Measurements from ENCODE around the gene PPP2R5C. TPM values are rescaled to one million over a fixed set of nuclear protein-coding genes. Genes with fewer than 3 reads are reported as not detected.

The PPP2R5C gene
- total RNA-seq, 1 donor from 2014 or later = 198 TPM

DNA sequence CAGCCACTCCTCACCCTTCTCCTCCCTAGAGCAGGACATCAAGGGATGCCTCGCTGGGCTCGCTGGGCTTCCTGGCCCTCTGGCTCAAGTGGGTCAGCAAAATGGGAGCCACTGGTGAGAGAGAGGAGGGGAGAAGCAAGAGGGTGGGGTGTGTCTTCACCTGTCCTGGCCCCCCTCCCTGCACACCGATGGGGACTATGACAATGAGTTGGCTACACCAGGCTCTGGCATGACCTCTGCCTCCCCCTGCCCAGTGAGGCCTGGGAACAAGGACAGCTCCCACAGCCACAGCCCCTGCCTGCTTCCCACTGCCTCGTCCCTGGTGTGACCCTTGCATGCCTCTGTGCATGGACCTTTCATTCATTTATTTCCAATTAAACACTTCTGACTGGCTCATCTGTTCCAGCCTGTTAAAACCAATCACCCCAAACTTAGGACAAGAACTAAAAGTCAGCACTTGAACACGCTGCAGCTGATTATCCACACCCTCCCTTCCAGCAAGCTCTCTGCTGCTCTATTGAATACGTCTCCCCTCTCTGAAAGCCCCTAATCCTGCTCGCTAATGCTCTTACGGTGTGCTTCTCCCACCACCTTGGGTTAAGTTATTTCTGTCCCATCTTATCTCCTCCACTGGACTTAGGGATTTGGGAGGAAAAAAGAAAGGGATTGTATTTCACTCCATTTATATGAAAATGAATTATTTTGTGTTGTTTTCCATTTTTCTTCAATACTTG lies 5.8 kb upstream of the PPP2R5C start:
- TF ChIP-seq, protein P1, sequence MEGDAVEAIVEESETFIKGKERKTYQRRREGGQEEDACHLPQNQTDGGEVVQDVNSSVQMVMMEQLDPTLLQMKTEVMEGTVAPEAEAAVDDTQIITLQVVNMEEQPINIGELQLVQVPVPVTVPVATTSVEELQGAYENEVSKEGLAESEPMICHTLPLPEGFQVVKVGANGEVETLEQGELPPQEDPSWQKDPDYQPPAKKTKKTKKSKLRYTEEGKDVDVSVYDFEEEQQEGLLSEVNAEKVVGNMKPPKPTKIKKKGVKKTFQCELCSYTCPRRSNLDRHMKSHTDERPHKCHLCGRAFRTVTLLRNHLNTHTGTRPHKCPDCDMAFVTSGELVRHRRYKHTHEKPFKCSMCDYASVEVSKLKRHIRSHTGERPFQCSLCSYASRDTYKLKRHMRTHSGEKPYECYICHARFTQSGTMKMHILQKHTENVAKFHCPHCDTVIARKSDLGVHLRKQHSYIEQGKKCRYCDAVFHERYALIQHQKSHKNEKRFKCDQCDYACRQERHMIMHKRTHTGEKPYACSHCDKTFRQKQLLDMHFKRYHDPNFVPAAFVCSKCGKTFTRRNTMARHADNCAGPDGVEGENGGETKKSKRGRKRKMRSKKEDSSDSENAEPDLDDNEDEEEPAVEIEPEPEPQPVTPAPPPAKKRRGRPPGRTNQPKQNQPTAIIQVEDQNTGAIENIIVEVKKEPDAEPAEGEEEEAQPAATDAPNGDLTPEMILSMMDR (IDR thresholded peaks at IDR 0.05; ENCODE audit: borderline replicate concordance) = no peak
- DNase-seq = no peak
- intact Hi-C loops (cut with micrococcal nuclease) = no loop called here
- H3K4me3 ChIP-seq = no peak overlapping the region
- no peak overlapping the region for H3K27ac ChIP-seq (replicated peaks)
- peaks cover 24% of the 10 kb centered on the region for H3K27me3 ChIP-seq (ENCODE audit: low read depth)
- H3K36me3 ChIP-seq = no peaks in the 10 kb centered on the region
- H3K9me3 ChIP-seq (replicated peaks) = no peaks in the 10 kb centered on the region
- H3K4me1 ChIP-seq = peaks cover 5% of the 10 kb centered on the region

DNA sequence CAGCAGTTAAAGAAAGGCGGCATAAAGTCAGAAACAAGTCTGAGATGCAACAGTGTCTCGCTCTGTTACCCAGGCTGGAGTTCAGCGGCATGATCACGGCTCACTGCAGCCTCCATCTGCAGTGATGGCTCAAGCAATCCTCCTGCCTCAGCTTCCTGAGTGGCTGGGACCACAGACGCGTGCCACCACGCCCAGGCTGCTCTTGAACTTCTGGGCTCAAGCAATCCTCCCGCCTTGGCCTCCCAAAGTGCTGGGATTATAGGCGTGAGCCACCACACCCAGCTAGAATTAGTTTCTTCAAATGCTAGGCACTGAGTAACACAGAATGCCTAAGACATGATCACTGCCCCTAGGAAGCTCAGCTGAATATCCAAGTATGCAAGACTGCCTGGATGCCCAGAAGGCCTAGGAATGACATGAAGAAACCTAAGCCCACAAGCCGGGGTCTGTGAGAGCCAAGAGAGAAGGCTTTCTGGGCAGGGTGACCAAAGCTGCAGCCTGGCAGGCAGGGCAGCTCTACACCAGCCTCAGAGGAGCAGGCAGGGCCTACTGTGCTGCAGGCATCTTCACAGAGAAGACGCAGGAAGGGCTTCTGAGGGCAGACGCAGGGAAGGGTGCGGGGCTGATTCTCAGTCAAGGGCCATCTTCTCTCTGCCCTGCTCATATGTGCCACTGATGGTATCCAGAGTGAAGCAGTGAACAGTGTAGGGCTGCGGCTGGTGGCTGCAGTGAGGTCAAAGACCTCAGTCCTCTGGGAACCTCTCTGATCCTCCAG lies 4.3 kb upstream of the PPP2R5C start:
- no peak overlapping the region for H3K4me3 ChIP-seq
- H3K4me1 ChIP-seq = peaks cover 13% of the 10 kb centered on the region
- intact Hi-C loops (cut with micrococcal nuclease) = no loop called here
- H3K9me3 ChIP-seq (replicated peaks) = no peaks in the 10 kb centered on the region
- H3K27ac ChIP-seq (replicated peaks) = no peak overlapping the region
- TF ChIP-seq, protein P1 (IDR thresholded peaks at IDR 0.05; ENCODE audit: borderline replicate concordance) = no peak
- peaks cover 17% of the 10 kb centered on the region for H3K27me3 ChIP-seq (ENCODE audit: low read depth)
- no peaks in the 10 kb centered on the region for H3K36me3 ChIP-seq
- no peak for DNase-seq

DNA sequence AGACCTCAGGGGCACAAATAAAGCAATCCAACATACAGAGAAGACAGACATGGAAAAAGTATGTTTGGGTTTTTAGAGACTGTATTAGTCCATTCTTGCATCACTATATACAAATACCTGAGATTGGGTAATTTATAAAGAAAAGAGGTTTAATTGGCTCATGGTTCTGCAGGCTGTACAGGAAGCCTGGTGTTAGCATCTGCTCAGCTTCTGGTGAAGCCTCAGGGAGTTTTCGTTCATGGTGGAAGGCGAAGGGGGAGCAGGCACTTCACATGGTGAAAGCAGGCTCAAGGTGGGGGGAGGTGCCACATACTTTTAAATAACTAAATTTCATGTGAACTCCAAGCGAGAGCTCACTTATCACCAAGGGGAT lies 3.7 kb upstream of the PPP2R5C start:
- peaks cover 19% of the 10 kb centered on the region for H3K4me1 ChIP-seq
- intact Hi-C loops (cut with micrococcal nuclease) = no loop called here
- peaks cover 11% of the 10 kb centered on the region for H3K27me3 ChIP-seq (ENCODE audit: low read depth)
- H3K4me3 ChIP-seq = no peak overlapping the region
- no peak for DNase-seq
- H3K9me3 ChIP-seq (replicated peaks) = no peaks in the 10 kb centered on the region
- H3K36me3 ChIP-seq = no peaks in the 10 kb centered on the region
- TF ChIP-seq, protein P1 (IDR thresholded peaks at IDR 0.05; ENCODE audit: borderline replicate concordance) = no peak
- no peak overlapping the region for H3K27ac ChIP-seq (replicated peaks)

DNA sequence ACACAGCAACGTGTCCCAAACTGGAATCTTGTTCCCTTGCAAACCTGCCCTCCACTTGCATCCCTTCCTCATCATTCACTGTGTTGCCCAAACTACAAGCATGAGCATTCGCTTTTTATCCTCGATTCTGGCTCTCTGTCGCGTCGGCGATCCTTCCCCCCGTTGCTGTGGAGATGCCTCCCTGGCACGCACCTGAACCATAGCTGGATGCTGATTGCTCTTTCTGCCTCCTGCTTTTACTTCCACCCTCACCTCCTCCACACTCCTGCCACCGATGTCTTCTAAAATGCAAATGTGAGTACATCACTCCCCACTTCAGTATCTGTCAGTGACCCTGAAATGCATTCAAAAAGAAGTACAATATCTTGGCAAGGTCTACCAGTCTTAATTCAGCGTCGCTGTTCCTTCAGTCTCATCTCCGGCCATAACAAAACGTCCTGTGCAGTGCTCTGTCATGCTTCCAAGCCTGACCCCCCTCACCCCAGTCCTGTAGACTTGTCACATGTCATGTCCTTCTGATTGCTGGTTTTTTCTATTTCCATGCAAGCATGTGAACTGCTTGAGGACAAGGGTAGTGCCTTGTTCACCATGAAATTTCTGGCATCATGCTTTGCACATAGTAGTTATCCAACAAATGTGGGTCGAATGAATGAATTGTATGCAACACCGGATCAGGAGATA lies 2.5 kb upstream of the PPP2R5C start:
- H3K9me3 ChIP-seq (replicated peaks) = no peaks in the 10 kb centered on the region
- intact Hi-C loops (cut with micrococcal nuclease) = no loop called here
- H3K27ac ChIP-seq (replicated peaks) = no peak overlapping the region
- H3K4me3 ChIP-seq = no peak overlapping the region
- peaks cover under 1% of the 10 kb centered on the region for H3K27me3 ChIP-seq (ENCODE audit: low read depth)
- TF ChIP-seq, protein P1 (IDR thresholded peaks at IDR 0.05; ENCODE audit: borderline replicate concordance) = no peak
- peaks cover 30% of the 10 kb centered on the region for H3K4me1 ChIP-seq
- no peak for DNase-seq
- H3K36me3 ChIP-seq = peaks cover 6% of the 10 kb centered on the region

DNA sequence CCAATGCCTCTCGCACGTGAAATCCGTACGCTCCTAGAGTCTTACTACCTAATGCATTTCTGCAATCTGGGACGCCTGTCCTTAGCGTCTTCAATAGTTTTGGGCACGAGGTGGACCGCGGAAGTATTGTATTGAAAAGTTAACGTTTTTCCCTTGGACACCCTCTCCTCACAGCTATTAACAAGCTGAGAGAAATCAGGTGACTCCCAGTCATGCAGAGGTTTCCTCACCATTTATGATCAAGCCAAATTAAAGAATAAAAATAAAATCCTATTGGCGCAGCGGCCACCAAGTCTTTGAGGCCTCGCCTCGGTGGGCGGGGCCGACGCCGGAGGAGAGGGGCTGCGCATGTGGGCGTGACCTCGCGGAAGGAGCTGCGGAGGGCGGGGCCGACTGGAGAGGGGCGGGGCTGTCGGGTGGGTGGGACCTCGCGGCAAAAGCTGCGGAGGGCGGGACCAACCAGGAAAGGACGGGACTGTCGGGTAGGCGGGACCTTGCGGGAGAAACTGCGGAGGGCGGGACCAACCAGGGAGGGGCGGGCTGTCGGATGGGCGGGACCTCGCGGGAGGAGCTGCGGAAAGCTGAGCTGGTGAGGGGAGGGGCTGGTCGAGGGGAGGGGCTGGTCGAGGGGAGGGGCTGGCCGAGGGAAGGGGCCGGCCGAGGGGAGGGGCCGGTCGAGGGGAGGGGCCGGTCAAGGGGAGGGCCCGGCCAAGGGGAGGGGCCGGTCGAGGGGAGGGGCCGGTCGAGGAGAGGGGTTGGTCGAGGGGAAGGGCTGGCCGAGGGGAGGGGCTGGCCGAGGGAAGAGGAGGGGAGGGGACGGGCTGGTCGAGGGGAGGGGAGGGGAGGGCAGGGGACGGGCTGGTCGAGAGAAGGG lies 1.1 kb upstream of the PPP2R5C start:
- DNase-seq = peak; percentile 99
- H3K36me3 ChIP-seq = peaks cover 15% of the 10 kb centered on the region
- intact Hi-C loops (cut with micrococcal nuclease) = no loop called here
- H3K27ac ChIP-seq (replicated peaks) = peak overlapping the region; percentile 99
- peaks cover 36% of the 10 kb centered on the region for H3K4me1 ChIP-seq
- H3K9me3 ChIP-seq (replicated peaks) = no peaks in the 10 kb centered on the region
- TF ChIP-seq, protein P1 (IDR thresholded peaks at IDR 0.05; ENCODE audit: borderline replicate concordance) = no peak
- H3K27me3 ChIP-seq (ENCODE audit: low read depth) = no peaks in the 10 kb centered on the region
- H3K4me3 ChIP-seq = peak overlapping the region; percentile 100

Measured in left ventricle myocardium inferior (tissue), 1 donor.